Measurements from ENCODE around the gene ZDHHC17. TPM values are rescaled to one million over a fixed set of nuclear protein-coding genes. Genes with fewer than 3 reads are reported as not detected.

The ZDHHC17 gene
- total RNA-seq, 1 experiment from 2014 or later = 26.3 TPM

DNA sequence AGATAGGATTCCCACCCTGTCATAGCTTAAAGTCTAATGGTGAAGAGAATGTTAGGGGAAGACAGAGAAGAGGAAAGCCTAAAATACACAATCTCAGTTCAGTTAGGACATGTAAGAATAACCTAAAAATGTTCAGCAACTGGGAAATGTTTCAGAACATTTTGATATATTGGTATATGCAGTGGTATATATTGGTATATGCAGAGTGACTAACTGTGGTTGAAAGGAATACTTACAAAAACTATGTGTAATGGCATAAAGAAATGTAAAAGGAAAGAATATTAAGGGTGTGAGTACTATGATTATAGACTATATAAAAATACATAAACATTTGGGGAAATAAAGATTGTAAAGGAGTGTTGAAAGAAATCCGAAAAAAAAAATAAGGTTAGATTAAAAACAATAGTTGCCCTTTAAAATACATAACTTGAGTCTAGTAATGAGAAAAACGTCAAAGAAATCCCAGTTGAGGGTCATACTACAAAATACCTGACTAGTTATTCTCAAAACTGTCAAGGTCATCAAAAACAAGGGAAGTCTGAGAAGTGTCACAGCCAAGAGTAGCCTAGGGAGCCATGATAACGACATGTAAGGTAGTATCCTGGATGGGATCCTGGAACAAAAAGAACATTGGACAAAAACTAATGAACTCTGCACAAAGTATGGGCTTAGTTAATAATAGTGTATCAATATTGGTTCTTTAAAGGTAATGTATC is 25.6 kb downstream of the ZDHHC17 start:
- in situ Hi-C loops (cut with HindIII; ENCODE audit: low pct_unique_long_range_greater_than_20kb, low sequenced_read_pairs) = no loop called here
- Histone ChIP-seq H3K4me1 (ENCODE audit: control insufficient read depth, insufficient read depth, low read length) (0 out of 2 replicates have a peak, but pooled peaks cover 5% of the 10 kb centered on the region), H3K27ac (ENCODE audit: low read length) (no peak overlapping the region), H3K9me3 (ENCODE audit: control insufficient read depth, insufficient read depth, low read depth, low read length) (peaks cover 5% of the 10 kb centered on the region; the same call in 1 of the 2 replicates), H3K4me3 (ENCODE audit: low read depth in 2 of 2, low read length in 2 of 2) (no peak overlapping the region), H3K27me3 (ENCODE audit: control insufficient read depth, insufficient read depth, low read length) (no peaks in the 10 kb centered on the region), H3K36me3 (ENCODE audit: control insufficient read depth, insufficient read depth, low read length) (no peaks in the 10 kb centered on the region)
- DNase-seq (ENCODE audit: low read depth, low spot score) (no peak), ATAC-seq (no peak)
- ChIA-PET POLR2A (no interaction called here), CTCF (interaction anchor here (0.8 to 1.4 kb wide), 2 partner anchors 159 to 167 kb away, joined by 3 to 5 read pairs; no protein-coding TSS in a partner anchor)
- intact Hi-C loops (cut with micrococcal nuclease; ENCODE audit: unreplicated experiment) = no loop called here
- BruUV-seq (replicated peaks) = no TSS peak
- no peak for TF ChIP-seq REST (IDR thresholded peaks at IDR 0.05; ENCODE audit: insufficient read depth in 1 of 2, low read depth in 2 of 2, low read length in 1 of 2)
- no peak for TF ChIP-seq CTCF (IDR thresholded peaks at IDR 0.05)
- no peak for TF ChIP-seq POLR2AphosphoS5 (IDR thresholded peaks at IDR 0.05; ENCODE audit: low read depth, low read length)
- TF ChIP-seq TCF7L2 (IDR thresholded peaks at IDR 0.05; ENCODE audit: low read depth, low read length) = no peak
- no peak for TF ChIP-seq SIN3A (IDR thresholded peaks at IDR 0.05; ENCODE audit: borderline replicate concordance, insufficient read depth, low read depth, low read length)

DNA sequence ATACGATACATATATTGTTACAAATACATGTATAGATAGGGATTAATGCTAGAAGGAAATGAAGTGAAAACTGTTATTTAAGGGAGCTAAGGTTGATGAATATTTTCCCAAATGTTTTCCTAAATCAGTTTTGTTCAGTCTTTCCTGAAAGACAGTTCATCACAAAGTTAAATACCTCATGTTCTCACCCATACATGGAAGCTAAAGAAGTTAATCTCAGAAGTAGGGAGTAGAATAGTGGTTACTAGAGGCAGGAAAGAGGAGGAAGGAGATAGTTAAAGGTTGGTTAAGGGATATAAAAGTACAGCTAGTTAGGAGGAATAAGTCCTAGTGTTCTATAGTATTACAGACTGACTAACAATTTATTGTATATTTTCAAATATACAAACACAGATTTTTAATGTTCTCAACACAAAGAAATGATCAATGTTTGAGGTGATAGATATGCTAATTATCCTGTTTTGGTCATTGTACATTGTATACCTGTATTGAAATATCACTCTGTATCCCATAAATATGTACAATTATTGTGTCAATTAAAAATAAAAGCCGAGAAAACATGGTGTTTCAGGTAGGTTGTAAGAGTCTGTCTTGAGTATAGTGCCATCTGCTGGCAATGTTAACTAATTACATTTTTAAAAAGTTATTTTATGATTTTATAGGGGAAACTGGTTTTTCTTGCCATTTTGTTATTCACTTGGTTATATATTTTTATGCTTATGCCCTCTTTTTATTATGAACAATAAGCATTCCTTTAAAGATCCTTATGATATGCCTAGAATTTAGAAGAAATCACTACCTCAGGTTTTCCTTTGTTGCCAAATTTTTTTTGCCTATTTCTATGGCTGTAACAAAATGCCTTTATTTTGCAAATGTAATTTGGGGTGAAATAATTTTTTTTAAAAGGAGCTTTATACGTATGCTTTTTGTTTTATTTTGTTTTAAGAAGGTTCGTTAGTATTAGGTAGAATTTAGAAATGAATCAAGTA is 26.9 kb downstream of the ZDHHC17 start:
- ATAC-seq = peak; percentile 45; the same call in 1 of the 2 replicates
- Histone ChIP-seq H3K4me3 (ENCODE audit: low read depth in 2 of 2, low read length in 2 of 2) (no peak overlapping the region), H3K9me3 (ENCODE audit: control insufficient read depth, insufficient read depth, low read depth, low read length) (peaks cover 5% of the 10 kb centered on the region; the same call in 1 of the 2 replicates), H3K27ac (ENCODE audit: low read length) (no peak overlapping the region), H3K27me3 (ENCODE audit: control insufficient read depth, insufficient read depth, low read length) (no peaks in the 10 kb centered on the region), H3K36me3 (ENCODE audit: control insufficient read depth, insufficient read depth, low read length) (no peaks in the 10 kb centered on the region), H3K4me1 (ENCODE audit: control insufficient read depth, insufficient read depth, low read length) (0 out of 2 replicates have a peak, but pooled peaks cover 5% of the 10 kb centered on the region)
- BruUV-seq (replicated peaks) = no TSS peak
- ChIA-PET POLR2A (interaction anchor here (0.7 kb wide), 1 partner anchor 44 kb away, joined by 4 read pairs; no protein-coding TSS in a partner anchor), CTCF (interaction anchor here (0.6 to 1.4 kb wide), 3 partner anchors 36 to 336 kb away, joined by 3 to 5 read pairs (median 3); no protein-coding TSS in a partner anchor)
- no peak for DNase-seq (ENCODE audit: low read depth, low spot score)
- TF ChIP-seq CTCF (IDR thresholded peaks at IDR 0.05) (peak; percentile 51; the same call in 1 of the 2 replicates), SIN3A (IDR thresholded peaks at IDR 0.05; ENCODE audit: borderline replicate concordance, insufficient read depth, low read depth, low read length) (no peak)
- in situ Hi-C loops (cut with HindIII; ENCODE audit: low pct_unique_long_range_greater_than_20kb, low sequenced_read_pairs) (no loop called here), intact Hi-C loops (cut with micrococcal nuclease; ENCODE audit: unreplicated experiment) (loop anchor here (1.0 kb wide), 1 partner anchor 170 kb away; no protein-coding TSS in a partner anchor)

Data from Panc1 (cell line).